Breast epithelium (tissue), 4 donors: ENCODE results near the gene CTSW. TPM values are rescaled to one million over a fixed set of nuclear protein-coding genes. Genes with fewer than 3 reads are reported as not detected.

Experiments used
- DNase-seq, 2 donors: peaks; one replicate each; pipeline ENCODE4 v3.0.0-alpha.2; 2019; ENCODE audit warnings: low spot score in 2 of 2
- H3K27ac ChIP-seq, 2 donors: fragments of 200-600 bp; sonication (generic) in 1 of 2; one replicate each; pipeline ENCODE4 v1.5.1; 2016 to 2019; ENCODE audit warnings: mild to moderate bottlenecking in 1 of 2
- H3K27me3 ChIP-seq, 2 donors: fragments of 200-600 bp; sonication (generic) in 1 of 2; one replicate each; pipeline versions ENCODE4 v1.5.1 to v1.6.0; 2017 to 2019; ENCODE audit warnings: control low read depth in 1 of 2, mild to moderate bottlenecking in 1 of 2
- H3K36me3 ChIP-seq: fragments of 200-600 bp; one replicate; pipeline ENCODE4 v1.5.1; 2019
- H3K4me1 ChIP-seq, 2 donors: fragments of 200-600 bp; sonication (generic); one replicate each; pipeline ENCODE4 v1.5.1; 2016 to 2019; ENCODE audit warnings: control low read depth in 1 of 2
- H3K4me3 ChIP-seq, 3 donors: fragments of 200-600 bp; sonication (generic); 1 replicate in 2 of 3; 2 replicates in 1 of 3; pipeline ENCODE4 v1.5.1; 2016 to 2019; ENCODE audit warnings: mild to moderate bottlenecking in 3 of 3, moderate library complexity in 2 of 3
- H3K9me3 ChIP-seq, 2 donors: fragments of 200-600 bp; sonication (generic) in 1 of 2; one replicate each; pipeline ENCODE4 v1.5.1; 2016 to 2019; ENCODE audit warnings: control low read depth in 1 of 2
- POLR2A ChIP-seq: fragments of 450-650 bp; IDR thresholded peaks from one replicate; pipeline ENCODE4 v1.6.1; 2016; ENCODE audit warnings: antibody characterized with exemption, mild to moderate bottlenecking, moderate library complexity
- POLR2AphosphoS5 ChIP-seq, 3 donors: sonication (generic); formaldehyde crosslinking; IDR thresholded peaks; one replicate each; pipeline ENCODE4 v1.6.1; 2017; ENCODE audit warnings: antibody characterized with exemption in 3 of 3
- intact Hi-C: fragments of 100-400 bp; cut with DNase I; formaldehyde crosslinking; loops from one replicate; pipeline ENCODE4 v1.15.1; 2023; ENCODE audit warnings: low total_unique reads
- total RNA-seq, 3 donors: library from RNA; depleted of rRNA; stranded (reverse); fragments of >200 nt; gene quantifications; one replicate each; pipeline ENCODE4 v1.1.0, GENCODE V29; 2016
- TF ChIP-seq, protein P1 (sequence below), 3 donors: fragments of 450-650 bp; IDR thresholded peaks; one replicate each; pipeline ENCODE4 v1.5.1; 2016 to 2017; ENCODE audit warnings: antibody characterized with exemption in 3 of 3, mild to moderate bottlenecking in 3 of 3, moderate library complexity in 3 of 3

The CTSW gene
- total RNA-seq, 3 donors from 2014 or later = 1.6 to 4.0 (median 1.9) TPM

DNA sequence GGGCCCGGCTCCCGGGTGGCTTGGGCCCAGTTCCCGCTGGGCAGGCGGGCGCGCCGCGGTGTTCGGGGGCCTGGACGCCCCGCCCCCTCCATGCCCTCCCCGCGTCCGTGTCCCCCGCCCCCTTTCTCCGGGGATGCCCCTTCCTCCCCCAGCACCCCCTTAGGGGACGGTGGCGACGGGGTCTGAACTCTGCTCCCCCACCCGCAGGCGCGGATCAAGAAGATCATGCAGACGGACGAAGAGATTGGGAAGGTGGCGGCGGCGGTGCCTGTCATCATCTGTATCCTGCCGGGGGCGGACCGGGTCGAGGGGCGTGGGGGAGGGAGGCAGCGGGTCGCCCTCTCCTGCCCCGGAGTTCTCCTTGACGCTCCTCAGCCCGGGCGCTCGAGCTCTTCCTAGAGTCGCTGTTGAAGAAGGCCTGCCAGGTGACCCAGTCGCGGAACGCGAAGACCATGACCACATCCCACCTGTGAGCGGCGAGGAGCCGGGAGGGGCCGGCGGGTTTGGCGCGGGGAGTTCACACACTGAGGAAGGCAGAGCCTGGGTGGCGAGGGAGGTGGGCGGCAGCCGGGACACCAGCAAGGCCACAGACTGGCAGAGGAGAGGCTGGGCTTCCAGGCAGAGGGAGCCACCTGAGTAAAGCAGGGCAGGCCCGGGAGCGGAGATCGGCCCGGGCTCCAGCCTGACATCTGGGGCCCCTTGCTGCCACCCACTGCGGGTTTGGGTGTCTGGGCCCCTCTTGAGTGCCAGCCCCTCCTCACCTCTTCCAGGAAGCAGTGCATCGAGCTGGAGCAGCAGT, 40.1 kb downstream of the CTSW start:
- peak in 1 of 2 donors; percentile 57 for DNase-seq
- no peak for TF ChIP-seq POLR2A
- TF ChIP-seq, protein P1, sequence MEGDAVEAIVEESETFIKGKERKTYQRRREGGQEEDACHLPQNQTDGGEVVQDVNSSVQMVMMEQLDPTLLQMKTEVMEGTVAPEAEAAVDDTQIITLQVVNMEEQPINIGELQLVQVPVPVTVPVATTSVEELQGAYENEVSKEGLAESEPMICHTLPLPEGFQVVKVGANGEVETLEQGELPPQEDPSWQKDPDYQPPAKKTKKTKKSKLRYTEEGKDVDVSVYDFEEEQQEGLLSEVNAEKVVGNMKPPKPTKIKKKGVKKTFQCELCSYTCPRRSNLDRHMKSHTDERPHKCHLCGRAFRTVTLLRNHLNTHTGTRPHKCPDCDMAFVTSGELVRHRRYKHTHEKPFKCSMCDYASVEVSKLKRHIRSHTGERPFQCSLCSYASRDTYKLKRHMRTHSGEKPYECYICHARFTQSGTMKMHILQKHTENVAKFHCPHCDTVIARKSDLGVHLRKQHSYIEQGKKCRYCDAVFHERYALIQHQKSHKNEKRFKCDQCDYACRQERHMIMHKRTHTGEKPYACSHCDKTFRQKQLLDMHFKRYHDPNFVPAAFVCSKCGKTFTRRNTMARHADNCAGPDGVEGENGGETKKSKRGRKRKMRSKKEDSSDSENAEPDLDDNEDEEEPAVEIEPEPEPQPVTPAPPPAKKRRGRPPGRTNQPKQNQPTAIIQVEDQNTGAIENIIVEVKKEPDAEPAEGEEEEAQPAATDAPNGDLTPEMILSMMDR (IDR thresholded peaks at IDR 0.05) = no peak
- peak in 1 of 3 donors; percentile 19 for TF ChIP-seq POLR2AphosphoS5 (IDR thresholded peaks at IDR 0.05)
- no peaks in the 10 kb centered on the region for H3K9me3 ChIP-seq
- H3K36me3 ChIP-seq = no peaks in the 10 kb centered on the region
- peak overlapping the region; percentile 94 to 99 for H3K27ac ChIP-seq
- peaks cover 9 to 29% of the 10 kb centered on the region in 2 donors for H3K4me1 ChIP-seq
- no peaks in the 10 kb centered on the region for H3K27me3 ChIP-seq
- intact Hi-C loops = loop anchor here (1.0 kb wide), 1 partner anchor 29 kb away; the partner anchor contains the start of gene CCDC85B
- peak overlapping the region; percentile 78 to 98 (median 95) for H3K4me3 ChIP-seq

DNA sequence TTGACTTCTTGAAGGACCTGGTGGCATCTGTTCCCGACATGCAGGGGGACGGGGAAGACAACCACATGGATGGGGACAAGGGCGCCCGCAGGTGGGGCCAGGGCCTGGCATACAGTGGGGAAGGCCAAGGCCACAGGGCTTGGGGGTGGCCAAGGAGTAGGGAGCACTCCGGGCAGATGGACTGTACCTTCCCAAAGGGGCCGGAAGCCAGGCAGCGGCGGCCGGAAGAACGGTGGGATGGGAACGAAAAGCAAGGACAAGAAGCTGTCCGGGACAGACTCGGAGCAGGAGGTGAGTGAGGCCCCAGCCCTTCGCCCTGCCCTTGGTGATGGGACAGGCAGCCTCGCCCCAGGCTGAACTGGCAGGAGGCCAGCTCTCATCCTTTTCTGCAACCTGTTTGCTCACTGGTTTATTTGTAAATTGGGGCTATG, 40.8 kb downstream of the CTSW start:
- Histone ChIP-seq H3K36me3 (no peaks in the 10 kb centered on the region), H3K27ac (peak overlapping the region; percentile 94 to 99), H3K4me1 (peaks cover 9 to 29% of the 10 kb centered on the region in 2 donors), H3K9me3 (no peaks in the 10 kb centered on the region), H3K4me3 (peak overlapping the region; percentile 78 to 98 (median 95)), H3K27me3 (no peaks in the 10 kb centered on the region)
- no peak for DNase-seq
- no peak for TF ChIP-seq POLR2A
- TF ChIP-seq POLR2AphosphoS5 (IDR thresholded peaks at IDR 0.05) = no peak
- TF ChIP-seq, protein P1 (IDR thresholded peaks at IDR 0.05) = no peak
- intact Hi-C loops = loop anchor here (1.0 kb wide), 1 partner anchor 30 kb away; the partner anchor contains the start of gene CCDC85B

DNA sequence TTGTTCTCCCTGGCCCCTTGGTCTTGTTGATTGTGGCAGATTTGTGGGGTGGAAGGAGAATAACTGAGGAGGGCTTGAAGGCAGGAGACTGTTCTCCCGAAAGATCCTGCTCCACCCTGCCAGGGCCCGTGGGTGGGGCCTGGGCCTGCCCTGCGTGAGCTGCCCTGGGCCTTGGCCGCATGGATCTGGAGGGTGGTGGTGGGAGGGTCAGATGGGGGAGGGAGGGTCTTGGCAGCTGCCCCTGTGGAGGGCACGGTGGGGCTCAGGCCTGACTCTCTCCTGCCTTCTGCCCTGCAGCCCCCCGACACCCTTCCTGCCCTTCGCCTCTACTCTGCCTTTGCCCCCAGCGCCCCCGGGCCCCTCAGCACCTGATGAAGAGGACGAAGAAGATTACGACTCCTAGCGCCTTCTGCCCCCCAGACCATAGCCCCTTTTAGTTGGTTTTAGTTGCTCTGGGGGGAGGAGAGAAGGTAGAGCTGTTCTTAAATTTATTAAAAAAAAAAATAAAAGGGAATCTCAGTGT, 41.5 kb downstream of the CTSW start:
- peak overlapping the region in 1 of 2 donors; percentile 99 for H3K27ac ChIP-seq
- intact Hi-C loops = no loop called here

DNA sequence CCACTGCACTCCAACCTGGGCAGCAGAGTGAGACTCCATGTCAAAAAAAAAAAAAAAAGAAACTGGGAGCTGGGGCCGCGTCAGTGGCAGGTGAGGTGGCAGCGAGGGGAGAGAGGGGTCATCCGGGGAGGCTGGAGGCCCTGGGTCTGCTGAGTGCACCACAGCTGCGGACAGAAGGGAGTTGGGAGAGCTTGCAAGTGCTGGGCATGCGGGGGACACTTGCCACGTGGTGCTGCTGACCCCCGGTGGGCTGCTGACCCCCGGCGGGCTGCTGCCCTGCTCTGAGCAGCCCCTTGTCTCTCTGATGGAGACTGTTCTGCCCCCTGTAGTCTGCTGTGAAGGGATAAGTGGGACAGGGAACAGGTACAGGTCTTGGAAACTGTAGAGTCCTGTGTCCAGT, 42.2 kb downstream of the CTSW start:
- no peak for TF ChIP-seq POLR2AphosphoS5 (IDR thresholded peaks at IDR 0.05)
- TF ChIP-seq, protein P1 (IDR thresholded peaks at IDR 0.05) = no peak
- Histone ChIP-seq H3K27me3 (no peaks in the 10 kb centered on the region), H3K36me3 (no peaks in the 10 kb centered on the region), H3K4me3 (no peak overlapping the region), H3K9me3 (no peaks in the 10 kb centered on the region), H3K4me1 (peaks cover 0 to 19% of the 10 kb centered on the region in 2 donors), H3K27ac (no peak overlapping the region)
- DNase-seq = no peak
- intact Hi-C loops = no loop called here

More for the DNA sequence above, 41.5 kb downstream of the CTSW start:
- Histone ChIP-seq H3K4me3 (peak overlapping the region in 2 of 3 donors; percentile 95 to 98), H3K27me3 (no peaks in the 10 kb centered on the region), H3K36me3 (no peaks in the 10 kb centered on the region), H3K9me3 (no peaks in the 10 kb centered on the region), H3K4me1 (peaks cover 7 to 26% of the 10 kb centered on the region in 2 donors)
- DNase-seq = no peak
- no peak for TF ChIP-seq POLR2AphosphoS5 (IDR thresholded peaks at IDR 0.05)
- TF ChIP-seq, protein P1 (IDR thresholded peaks at IDR 0.05) = no peak
- no peak for TF ChIP-seq POLR2A

DNA sequence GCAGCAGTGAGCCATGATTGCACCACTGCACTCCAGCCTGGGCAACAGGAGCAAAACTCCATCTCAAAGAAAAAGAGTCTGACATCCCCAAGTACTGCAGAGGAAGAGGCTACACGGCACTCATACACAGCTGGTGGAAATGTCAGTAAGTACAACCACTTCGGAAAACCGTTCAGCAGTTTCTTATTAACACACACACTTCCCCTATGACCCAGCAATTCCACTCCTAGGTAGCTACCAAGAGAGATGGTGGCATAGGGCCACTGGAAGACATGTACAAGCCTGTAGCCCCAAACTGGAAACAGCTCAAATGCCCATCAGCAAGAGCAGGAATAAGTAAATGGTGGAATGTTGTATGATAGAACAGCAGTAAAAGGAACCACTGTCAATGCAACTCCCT, 42.9 kb downstream of the CTSW start:
- H3K4me1 ChIP-seq = peaks cover 0 to 14% of the 10 kb centered on the region in 2 donors
- TF ChIP-seq POLR2AphosphoS5 (IDR thresholded peaks at IDR 0.05) (no peak), POLR2A (no peak)
- TF ChIP-seq, protein P1 (IDR thresholded peaks at IDR 0.05) = no peak
- H3K27me3 ChIP-seq = no peaks in the 10 kb centered on the region
- H3K36me3 ChIP-seq = no peaks in the 10 kb centered on the region
- H3K4me3 ChIP-seq = no peak overlapping the region
- H3K9me3 ChIP-seq = no peaks in the 10 kb centered on the region
- H3K27ac ChIP-seq = no peak overlapping the region
- intact Hi-C loops = no loop called here
- no peak for DNase-seq
